Measurements from ENCODE around the gene MRPL9. TPM values are rescaled to one million over a fixed set of nuclear protein-coding genes. Genes with fewer than 3 reads are reported as not detected.
A peak's percentile ranks its signal among the peaks of the same experiment; 100 is the strongest.

The MRPL9 gene
- total RNA-seq, 4 donors from 2014 or later, result 38.8 to 53.4 (median 46.8) TPM

- ATAC-seq (ENCODE audit: low FRiP score) (no peak), DNase-seq (ENCODE audit: low spot score) (no peak)
- no peak for TF ChIP-seq CTCF (IDR thresholded peaks at IDR 0.05)
These were observed 33.4 kb downstream of the MRPL9 start for GRCh38 chr1:151729966-151730291.

GRCh38 chr1:151729157-151729965 is 33.9 kb downstream of the MRPL9 start:
- no peak for ATAC-seq (ENCODE audit: low FRiP score)
- TF ChIP-seq CTCF (IDR thresholded peaks at IDR 0.05), result no peak

GRCh38 chr1:151728151-151729054 is 34.9 kb downstream of the MRPL9 start:
- no peak for TF ChIP-seq CTCF (IDR thresholded peaks at IDR 0.05)
- ATAC-seq (ENCODE audit: low FRiP score), result peak; percentile 82
- DNase-seq (ENCODE audit: low spot score), result no peak

More at GRCh38 chr1:151729157-151729965, 33.9 kb downstream of the MRPL9 start:
- no peak for DNase-seq (ENCODE audit: low spot score)

- TF ChIP-seq CTCF (IDR thresholded peaks at IDR 0.05), result no peak
- DNase-seq (ENCODE audit: low spot score) (no peak), ATAC-seq (ENCODE audit: low FRiP score) (no peak)
These were observed 39.4 kb downstream of the MRPL9 start for GRCh38 chr1:151723726-151724370.

GRCh38 chr1:151721788-151722510 is 41.3 kb downstream of the MRPL9 start:
- no peak for ATAC-seq (ENCODE audit: low FRiP score)
- no peak for TF ChIP-seq CTCF (IDR thresholded peaks at IDR 0.05)
- no peak for DNase-seq (ENCODE audit: low spot score)

GRCh38 chr1:151720974-151721787 is 42.1 kb downstream of the MRPL9 start, which contains the start of gene RIIAD1:
RIIAD1 (plus strand) TSS chr1:151721522; CDS start chr1:151721537, 15 bp downstream.
- DNase-seq (ENCODE audit: low spot score) (no peak), ATAC-seq (ENCODE audit: low FRiP score) (peak; percentile 56)
- no peak for TF ChIP-seq CTCF (IDR thresholded peaks at IDR 0.05)

All from omental fat pad (tissue), 4 donors.